HepG2 (cell line): Measurements from ENCODE around the gene ARHGAP15. TPM values are rescaled to one million over a fixed set of nuclear protein-coding genes. Genes with fewer than 3 reads are reported as not detected.

Experiments used
- ATAC-seq: fragments of 200-7000 bp; cut with Tn5 transposase; 3 replicates; pipeline ENCODE4 v1.9.1; 2020; ENCODE audit warnings: mild to moderate bottlenecking, moderate library complexity
- BruUV-seq: library from RNA; stranded (reverse); fragments of 400-500 nt; replicated peaks from 2 replicates; lab custom pipeline; 2021; lab: Mats Ljungman, UMichigan
- CTCF ChIA-PET: fragments of 300-600 bp; formaldehyde crosslinking; extraction: SDS; loops from one replicate; lab custom pipeline; 2021; ENCODE audit warnings: low total read pairs, inconsistent platforms, low intra/inter-chr PET ratio; lab: Yijun Ruan, JAX
- POLR2A ChIA-PET: fragments of 350-600 bp; sonication (Branson Sonifier 250); formaldehyde crosslinking; loops from one replicate; lab custom pipeline; 2020; ENCODE audit warnings: antibody characterized with exemption, inconsistent platforms; lab: Yijun Ruan, JAX
- DNase-seq: peaks from one replicate; pipeline ENCODE4 v3.0.0-alpha.2; 2015; ENCODE audit warnings: low spot score
- FAIRE-seq: peaks from 3 replicates; lab custom pipeline; 2011; peaks lifted over from hg19 to GRCh38; lab: Jason Lieb, UNC
- H2AFZ ChIP-seq: one replicate; pipeline ENCODE4 v1.6.1; 2011; ENCODE audit warnings: low read length, inconsistent platforms
- H3K27ac ChIP-seq: fragments of 300-600 bp; 3 replicates; pipeline ENCODE4 v1.8.0; 2011; ENCODE audit warnings: mixed run types, mild to moderate bottlenecking, mixed read lengths, low read length, inconsistent platforms; ENCODE audit not compliant: insufficient read depth; ENCODE audit errors: extremely low read length
- H3K27me3 ChIP-seq, 2 experiments: fragments of 200-600 bp in 1 of 2; 2 replicates in 1 of 2; 3 replicates in 1 of 2; pipeline versions ENCODE4 v1.6.0 to v1.8.0; 2011; ENCODE audit warnings: low read length in 2 of 2, mild to moderate bottlenecking in 2 of 2, moderate library complexity in 2 of 2, inconsistent platforms in 1 of 2; ENCODE audit not compliant: insufficient read depth in 2 of 2, control insufficient read depth in 1 of 2
- H3K36me3 ChIP-seq, 2 experiments: fragments of 200-600 bp in 1 of 2; replicated peaks in 1 of 2; 2 replicates in 1 of 2; 3 replicates in 1 of 2; pipeline versions ENCODE4 v1.5.1 to v1.8.0; 2011; ENCODE audit warnings: low read length in 2 of 2, inconsistent platforms in 1 of 2; ENCODE audit not compliant: insufficient read depth in 2 of 2, control insufficient read depth in 1 of 2
- H3K4me1 ChIP-seq: 2 replicates; pipeline ENCODE4 v1.5.1; 2012; ENCODE audit warnings: low read length, inconsistent platforms; ENCODE audit not compliant: insufficient read depth
- H3K4me2 ChIP-seq: 2 replicates; pipeline ENCODE4 v1.6.0; 2011; ENCODE audit warnings: low read depth, low read length, inconsistent platforms
- H3K4me3 ChIP-seq, 3 experiments: fragments of 200-600 bp in 1 of 3; sonication (generic), shearing (Covaris generic) in 1 of 3; replicated peaks in 1 of 3; 2 replicates each; pipeline ENCODE4 v1.5.1; 2011 to 2016; ENCODE audit warnings: low read length in 3 of 3, inconsistent platforms in 2 of 3, low read depth in 2 of 3, mild to moderate bottlenecking in 2 of 3, control low read depth in 1 of 3, mixed read lengths in 1 of 3; ENCODE audit not compliant: insufficient read depth in 1 of 3
- H3K79me2 ChIP-seq: one replicate; pipeline ENCODE4 v1.6.1; 2011; ENCODE audit warnings: low read length, inconsistent platforms; ENCODE audit not compliant: insufficient read depth
- H3K9ac ChIP-seq: 2 replicates; pipeline ENCODE4 v1.6.0; 2011; ENCODE audit warnings: mild to moderate bottlenecking, low read depth, low read length, inconsistent platforms; ENCODE audit not compliant: insufficient read depth
- H3K9me3 ChIP-seq: 2 replicates; pipeline ENCODE4 v1.5.1; 2012; ENCODE audit warnings: mild to moderate bottlenecking, low read length
- H4K20me1 ChIP-seq: 2 replicates; pipeline ENCODE4 v1.6.0; 2011; ENCODE audit warnings: inconsistent platforms, mild to moderate bottlenecking, low read length, moderate library complexity; ENCODE audit not compliant: insufficient read depth
- KMT2B ChIP-seq: IDR thresholded peaks from 2 replicates; pipeline ENCODE4 v1.6.1; 2016; ENCODE audit warnings: missing genetic modification reagents, missing compliant biosample characterization
- MTA3 ChIP-seq: sonication (generic); formaldehyde crosslinking; IDR thresholded peaks from 2 replicates; pipeline ENCODE4 v1.4.0; 2020; ENCODE audit warnings: missing genetic modification reagents
- NBN ChIP-seq: fragments of 450-650 bp; conservative IDR thresholded peaks from 2 replicates; pipeline ENCODE4 v1.6.1; 2017
- NCOA2 ChIP-seq: sonication (generic); formaldehyde crosslinking; IDR thresholded peaks from 2 replicates; pipeline ENCODE4 v1.8.0; 2022; ENCODE audit warnings: inconsistent platforms
- RBM39 ChIP-seq: fragments of 200-400 bp; formaldehyde crosslinking; IDR thresholded peaks from one replicate; pipeline ENCODE4 v1.6.1; 2018; ENCODE audit warnings: antibody characterized with exemption, mild to moderate bottlenecking, low read depth, low read length; ENCODE audit not compliant: poor library complexity, severe bottlenecking
- TAF1 ChIP-seq: sonication (generic); formaldehyde crosslinking; IDR thresholded peaks from 2 replicates; pipeline ENCODE4 v1.4.0; 2020; ENCODE audit warnings: missing genetic modification reagents
- TCF12 ChIP-seq, 2 experiments: fragments of 450-650 bp in 1 of 2; sonication (generic) in 1 of 2; formaldehyde crosslinking in 1 of 2; IDR thresholded peaks; 2 replicates each; pipeline versions ENCODE4 v1.6.1 to v1.8.0; 2017 to 2022; ENCODE audit warnings: antibody characterized with exemption in 1 of 2, mild to moderate bottlenecking in 1 of 2, missing genetic modification reagents in 1 of 2, moderate library complexity in 1 of 2
- ZC3H13 ChIP-seq: sonication (generic); formaldehyde crosslinking; IDR thresholded peaks from 2 replicates; pipeline ENCODE4 v1.8.1; 2023; ENCODE audit warnings: mild to moderate bottlenecking, missing genetic modification reagents, moderate library complexity
- ZFP90 ChIP-seq: sonication (generic); formaldehyde crosslinking; IDR thresholded peaks from 2 replicates; pipeline ENCODE4 v1.8.0; 2022; ENCODE audit warnings: missing genetic modification reagents, mild to moderate bottlenecking, inconsistent platforms, borderline replicate concordance
- ZHX2 ChIP-seq, 2 experiments: sonication (generic) in 1 of 2; formaldehyde crosslinking in 1 of 2; IDR thresholded peaks; 2 replicates each; pipeline versions ENCODE4 v1.6.1 to v1.9.0; 2014 to 2022; ENCODE audit warnings: antibody characterized with exemption in 1 of 2, borderline replicate concordance in 1 of 2, inconsistent platforms in 1 of 2, low read depth in 1 of 2, missing genetic modification reagents in 1 of 2
- ZNF431 ChIP-seq: sonication (generic); formaldehyde crosslinking; IDR thresholded peaks from 2 replicates; pipeline ENCODE4 v1.9.0; 2022; ENCODE audit warnings: missing genetic modification reagents, low read depth, mild to moderate bottlenecking, borderline replicate concordance
- ZNF441 ChIP-seq: sonication (generic); formaldehyde crosslinking; IDR thresholded peaks from 2 replicates; pipeline ENCODE4 v1.7.0; 2021; ENCODE audit warnings: missing genetic modification reagents, borderline replicate concordance
- ZNF598 ChIP-seq: sonication (generic); formaldehyde crosslinking; IDR thresholded peaks from 2 replicates; pipeline ENCODE4 v1.5.1; 2020; ENCODE audit warnings: mild to moderate bottlenecking, missing genetic modification reagents, borderline replicate concordance
- ZNF883 ChIP-seq: sonication (generic); formaldehyde crosslinking; IDR thresholded peaks from 2 replicates; pipeline ENCODE4 v1.5.1; 2020; ENCODE audit warnings: mild to moderate bottlenecking, missing genetic modification reagents; ENCODE audit errors: not compliant biosample characterization
- WGBS: methylation state at CpG from one replicate; pipeline ENCODE4 v1.1.6; 2017; ENCODE audit warnings: low lambda C conversion rate; 5-methylcytosine and 5-hydroxymethylcytosine counted together
- in situ Hi-C: cut with HindIII; loops from 2 replicates; pipeline ENCODE4 v1.10.0; 2017; ENCODE audit warnings: low pct_unique_long_range_greater_than_20kb; ENCODE audit not compliant: extremely low pct_ligation_motif_present
- intact Hi-C: fragments of 100-400 bp; cut with micrococcal nuclease; formaldehyde crosslinking; loops from one replicate; pipeline ENCODE4 v1.10.0; 2022; ENCODE audit not compliant: unreplicated experiment
- polyA plus RNA-seq, 8 experiments: library from polyadenylated mRNA; depleted of rRNA in 3 of 8; stranded (reverse) in 7 of 8; unstranded in 1 of 8; fragments of >200 nt; fragmentation: Illumina TruSeq in 4 of 8; extraction: Trizol in 4 of 8; gene quantifications; 2 replicates each; pipeline versions ENCODE4 v1.2.1 to v1.2.3, GENCODE V29; 2011 to 2016; ENCODE audit warnings: low read depth in 4 of 8, missing spikeins in 1 of 8, mixed read lengths in 1 of 8; ENCODE audit not compliant: insufficient read depth in 1 of 8
- total RNA-seq, 5 experiments: library from RNA; depleted of rRNA; stranded (reverse); fragments of >200 nt; fragmentation: Illumina TruSeq; extraction: Trizol; gene quantifications; 2 replicates each; pipeline ENCODE4 v1.2.3, GENCODE V29; 2016; ENCODE audit warnings: low read depth in 1 of 5

Gene ARHGAP15
- total and polyA plus RNA-seq, 2 of the 13 experiments (the other 11 are each of a cell fraction or from before 2014, with no cell fraction given): 0.04 TPM; not detected in 1

DNA sequence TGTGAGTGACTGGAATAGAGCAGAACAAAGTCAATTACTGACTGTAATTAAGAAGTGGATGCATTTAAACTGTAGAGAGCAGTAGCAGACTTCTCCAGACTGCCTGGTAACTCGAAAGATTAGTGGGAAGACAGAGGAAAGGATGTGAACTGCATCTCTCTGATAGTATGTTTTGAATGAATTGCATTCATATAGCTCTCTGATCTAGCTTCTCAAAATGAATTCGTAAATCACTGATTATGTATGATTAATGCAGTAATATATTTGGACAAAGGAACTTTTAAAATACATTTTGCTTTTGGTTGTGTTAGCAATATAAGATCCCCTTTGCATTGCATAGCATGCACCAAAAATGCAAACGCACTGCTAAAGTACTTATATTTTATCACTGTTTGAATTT lies 304.0 kb downstream of the ARHGAP15 start:
- in situ Hi-C loops (no loop called here), intact Hi-C loops (no loop called here)
- Histone ChIP-seq H4K20me1 (no peaks in the 10 kb centered on the region), H3K36me3 (no peaks in the 10 kb centered on the region), H2AFZ (no peak overlapping the region), H3K4me2 (no peak overlapping the region), H3K9me3 (no peaks in the 10 kb centered on the region), H3K27ac (no peak overlapping the region), H3K79me2 (no peaks in the 10 kb centered on the region), H3K4me3 (no peak overlapping the region), H3K9ac (no peak overlapping the region), H3K4me1 (no peaks in the 10 kb centered on the region), H3K27me3 (no peaks in the 10 kb centered on the region)
- no peak for TF ChIP-seq ZNF883 (CRISPR knock-in tag)
- 7% methylated on average over 3 of the region's 3 CpGs for WGBS
- no TSS peak for BruUV-seq
- FAIRE-seq (no peak), DNase-seq (no peak), ATAC-seq (no peak)
- POLR2A ChIA-PET: no interaction called here
- CTCF ChIA-PET: no interaction called here

GRCh38 chr2:143433840-143434239 lies 304.6 kb downstream of the ARHGAP15 start:
- H3K9me3 ChIP-seq: no peaks in the 10 kb centered on the region
- no peaks in the 10 kb centered on the region for H3K36me3 ChIP-seq
- H3K4me2 ChIP-seq: no peak overlapping the region
- ATAC-seq: no peak
- H3K9ac ChIP-seq: no peak overlapping the region
- no peaks in the 10 kb centered on the region for H4K20me1 ChIP-seq
- H3K4me1 ChIP-seq: no peaks in the 10 kb centered on the region
- H3K27ac ChIP-seq: no peak overlapping the region
- ChIA-PET POLR2A (no interaction called here), CTCF (no interaction called here)
- in situ Hi-C loops (no loop called here), intact Hi-C loops (no loop called here)
- no peak for DNase-seq
- no peak for FAIRE-seq
- H3K4me3 ChIP-seq: no peak overlapping the region
- H3K79me2 ChIP-seq: no peaks in the 10 kb centered on the region
- no peaks in the 10 kb centered on the region for H3K27me3 ChIP-seq
- no TSS peak for BruUV-seq
- H2AFZ ChIP-seq: no peak overlapping the region
- TF ChIP-seq ZNF598 (CRISPR knock-in tag) (no peak), MTA3 (CRISPR knock-in tag) (no peak), KMT2B (CRISPR knock-in tag) (no peak), ZHX2 (IDR thresholded peaks at IDR 0.05; ENCODE audit: low read depth) (no peak), ZHX2 (CRISPR knock-in tag; IDR thresholded peaks at IDR 0.05; ENCODE audit: borderline replicate concordance) (no peak), ZFP90 (no peak), ZNF431 (no peak), ZC3H13 (CRISPR knock-in tag) (no peak), RBM39 (no peak), TCF12 (IDR thresholded peaks at IDR 0.05) (no peak), TCF12 (CRISPR knock-in tag; IDR thresholded peaks at IDR 0.05) (no peak), ZNF441 (no peak), NBN (no peak), TAF1 (CRISPR knock-in tag) (no peak), NCOA2 (CRISPR knock-in tag) (no peak)
